ENCODE data around the gene CHN1.

Gene CHN1

GRCh38 chr2:174945601-174946260, 59.5 kb downstream of the CHN1 start:
- no peaks in the 10 kb centered on the region for H3K27me3 ChIP-seq
- no peaks in the 10 kb centered on the region for H3K36me3 ChIP-seq
- H3K9me3 ChIP-seq = no peaks in the 10 kb centered on the region
- DNase-seq = no peak
- no peaks in the 10 kb centered on the region for H3K4me1 ChIP-seq
- no peak for TF ChIP-seq CTCF (IDR thresholded peaks at IDR 0.05; ENCODE audit: low read depth, low read length)
- no peak overlapping the region for H3K4me3 ChIP-seq (ENCODE audit: low read depth, low read length)

GRCh38 chr2:174939046-174939445, 66.1 kb downstream of the CHN1 start:
- Histone ChIP-seq H3K4me1 (no peaks in the 10 kb centered on the region), H3K27me3 (no peaks in the 10 kb centered on the region), H3K4me3 (ENCODE audit: low read depth, low read length) (no peak overlapping the region), H3K9me3 (no peaks in the 10 kb centered on the region), H3K36me3 (no peaks in the 10 kb centered on the region)
- no peak for DNase-seq
- TF ChIP-seq CTCF (IDR thresholded peaks at IDR 0.05; ENCODE audit: low read depth, low read length) = no peak

GRCh38 chr2:174931724-174932123, 73.5 kb downstream of the CHN1 start:
- DNase-seq = no peak
- no peaks in the 10 kb centered on the region for H3K27me3 ChIP-seq
- H3K36me3 ChIP-seq = no peaks in the 10 kb centered on the region
- no peak overlapping the region for H3K4me3 ChIP-seq (ENCODE audit: low read depth, low read length)
- no peak for TF ChIP-seq CTCF (IDR thresholded peaks at IDR 0.05; ENCODE audit: low read depth, low read length)
- no peaks in the 10 kb centered on the region for H3K9me3 ChIP-seq
- H3K4me1 ChIP-seq = no peaks in the 10 kb centered on the region

GRCh38 chr2:174929786-174930185, 75.4 kb downstream of the CHN1 start:
- DNase-seq = no peak
- Histone ChIP-seq H3K4me3 (ENCODE audit: low read depth, low read length) (no peak overlapping the region), H3K27me3 (no peaks in the 10 kb centered on the region), H3K36me3 (no peaks in the 10 kb centered on the region), H3K9me3 (no peaks in the 10 kb centered on the region), H3K4me1 (no peaks in the 10 kb centered on the region)
- TF ChIP-seq CTCF (IDR thresholded peaks at IDR 0.05; ENCODE audit: low read depth, low read length) = no peak

- no peaks in the 10 kb centered on the region for H3K4me1 ChIP-seq
- no peaks in the 10 kb centered on the region for H3K9me3 ChIP-seq
- no peaks in the 10 kb centered on the region for H3K36me3 ChIP-seq
- H3K4me3 ChIP-seq (ENCODE audit: low read depth, low read length) = no peak overlapping the region
- no peak for DNase-seq
- H3K27me3 ChIP-seq = no peaks in the 10 kb centered on the region
- no peak for TF ChIP-seq CTCF (IDR thresholded peaks at IDR 0.05; ENCODE audit: low read depth, low read length)
Measured at GRCh38 chr2:174925046-174925784, 80.0 kb downstream of the CHN1 start.

GRCh38 chr2:174924061-174924693, 81.0 kb downstream of the CHN1 start:
- Histone ChIP-seq H3K4me1 (no peaks in the 10 kb centered on the region), H3K4me3 (ENCODE audit: low read depth, low read length) (no peak overlapping the region), H3K36me3 (no peaks in the 10 kb centered on the region), H3K9me3 (no peaks in the 10 kb centered on the region), H3K27me3 (no peaks in the 10 kb centered on the region)
- no peak for DNase-seq
- no peak for TF ChIP-seq CTCF (IDR thresholded peaks at IDR 0.05; ENCODE audit: low read depth, low read length)

Data from BE2C (cell line).